Ovary (tissue), 10 donors: ENCODE data around the gene HELQ. TPM values are rescaled to one million over a fixed set of nuclear protein-coding genes. Genes with fewer than 3 reads are reported as not detected.

Source experiments
- DNase-seq, 5 donors: peaks; one replicate each; pipeline ENCODE4 v3.0.0-alpha.2; 2019 to 2020
- H3K27ac ChIP-seq, 2 donors: fragments of 200-600 bp; one replicate each; pipeline versions ENCODE4 v1.5.1 to v1.8.0; 2019 to 2022
- H3K27me3 ChIP-seq: fragments of 200-600 bp; one replicate; pipeline ENCODE4 v1.8.0; 2022
- H3K36me3 ChIP-seq: fragments of 200-600 bp; sonication (generic); one replicate; pipeline ENCODE4 v1.5.1; 2019
- H3K4me1 ChIP-seq: one replicate; pipeline ENCODE4 v1.8.1; 2013; ENCODE audit warnings: mild to moderate bottlenecking, moderate library complexity; ENCODE audit not compliant: insufficient read depth
- H3K4me3 ChIP-seq: fragments of 200-600 bp; sonication (generic); one replicate; pipeline ENCODE4 v1.5.1; 2017
- H3K9me3 ChIP-seq, 2 donors: fragments of 200-600 bp in 1 of 2; sonication (generic) in 1 of 2; one replicate each; pipeline versions ENCODE4 v1.5.1 to v1.8.1; 2013 to 2019; ENCODE audit warnings: mild to moderate bottlenecking in 1 of 2, moderate library complexity in 1 of 2
- EP300 ChIP-seq: sonication (generic); formaldehyde crosslinking; IDR thresholded peaks from one replicate; pipeline ENCODE4 v1.6.1; 2017; ENCODE audit warnings: antibody characterized with exemption
- POLR2A ChIP-seq: fragments of 450-650 bp; IDR thresholded peaks from one replicate; pipeline ENCODE4 v1.6.1; 2017; ENCODE audit warnings: antibody characterized with exemption, mild to moderate bottlenecking, moderate library complexity
- WGBS, 3 donors: extraction: QIAGEN DNeasy Blood & Tissue Kit in 1 of 3; methylation state at CpG; one replicate each; pipeline versions ENCODE4 v1.1.5 to v1.1.7; 2013 to 2017; 5-methylcytosine and 5-hydroxymethylcytosine counted together
- intact Hi-C, 4 donors: fragments of 100-400 bp; cut with DNase I; formaldehyde crosslinking; loops; one replicate each; pipeline versions ENCODE4 v1.11.0 to v1.15.1; 2022 to 2023
- long read RNA-seq, 3 donors: library from polyadenylated mRNA in 2 of 3; unstranded in 2 of 3; transcript quantifications; one replicate each; pipeline ENCODE4 v2.0.0 and lab custom pipeline, GENCODE V29; 2021 to 2026
- polyA plus RNA-seq, 2 donors: library from polyadenylated mRNA; stranded (reverse); fragments of 200-250 nt in 1 of 2; fragments of 350-450 nt in 1 of 2; fragmentation: Illumina TruSeq in 1 of 2; extraction: RNeasy Lipid Tissue Mini Kit (QIAGEN cat#74804) in 1 of 2; gene quantifications; one replicate each; pipeline ENCODE4 v1.2.3, GENCODE V29; 2013 to 2014
- total RNA-seq, 7 donors: library from RNA; depleted of rRNA in 2 of 7; stranded (reverse); fragments of >200 nt in 2 of 7; fragmentation: NEBNext Ultra II Directional in 3 of 7; extraction: Animal tissue kit (Norgen Biotek cat#: 25700) in 3 of 7; gene quantifications; one replicate each; pipeline versions ENCODE4 v1.1.0 to v1.2.4, GENCODE V29; 2016 to 2023
- TF ChIP-seq, protein P1 (sequence below), 3 donors: fragments of 450-650 bp in 2 of 3; fragments of 200-600 bp in 1 of 3; IDR thresholded peaks; one replicate each; pipeline versions ENCODE4 v1.5.1 to v1.8.0; 2016 to 2022; ENCODE audit warnings: antibody characterized with exemption in 3 of 3, mild to moderate bottlenecking in 1 of 3
- donor health status: DM: no; HTN: no; CAD: no; lungs with moderate emphysema.
- donor health status: DM: no; HTN: no; CAD: no.
- donor health status: Bipolar disorder and iron deficiency.
- donor health status: DM: yes; HTN: yes; CAD: no.
- donor health status: DM: no; HTN: no; CAD: no.
- donor health status: DM: yes; HTN: yes; CAD: no.

The HELQ gene, protein sequence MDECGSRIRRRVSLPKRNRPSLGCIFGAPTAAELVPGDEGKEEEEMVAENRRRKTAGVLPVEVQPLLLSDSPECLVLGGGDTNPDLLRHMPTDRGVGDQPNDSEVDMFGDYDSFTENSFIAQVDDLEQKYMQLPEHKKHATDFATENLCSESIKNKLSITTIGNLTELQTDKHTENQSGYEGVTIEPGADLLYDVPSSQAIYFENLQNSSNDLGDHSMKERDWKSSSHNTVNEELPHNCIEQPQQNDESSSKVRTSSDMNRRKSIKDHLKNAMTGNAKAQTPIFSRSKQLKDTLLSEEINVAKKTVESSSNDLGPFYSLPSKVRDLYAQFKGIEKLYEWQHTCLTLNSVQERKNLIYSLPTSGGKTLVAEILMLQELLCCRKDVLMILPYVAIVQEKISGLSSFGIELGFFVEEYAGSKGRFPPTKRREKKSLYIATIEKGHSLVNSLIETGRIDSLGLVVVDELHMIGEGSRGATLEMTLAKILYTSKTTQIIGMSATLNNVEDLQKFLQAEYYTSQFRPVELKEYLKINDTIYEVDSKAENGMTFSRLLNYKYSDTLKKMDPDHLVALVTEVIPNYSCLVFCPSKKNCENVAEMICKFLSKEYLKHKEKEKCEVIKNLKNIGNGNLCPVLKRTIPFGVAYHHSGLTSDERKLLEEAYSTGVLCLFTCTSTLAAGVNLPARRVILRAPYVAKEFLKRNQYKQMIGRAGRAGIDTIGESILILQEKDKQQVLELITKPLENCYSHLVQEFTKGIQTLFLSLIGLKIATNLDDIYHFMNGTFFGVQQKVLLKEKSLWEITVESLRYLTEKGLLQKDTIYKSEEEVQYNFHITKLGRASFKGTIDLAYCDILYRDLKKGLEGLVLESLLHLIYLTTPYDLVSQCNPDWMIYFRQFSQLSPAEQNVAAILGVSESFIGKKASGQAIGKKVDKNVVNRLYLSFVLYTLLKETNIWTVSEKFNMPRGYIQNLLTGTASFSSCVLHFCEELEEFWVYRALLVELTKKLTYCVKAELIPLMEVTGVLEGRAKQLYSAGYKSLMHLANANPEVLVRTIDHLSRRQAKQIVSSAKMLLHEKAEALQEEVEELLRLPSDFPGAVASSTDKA
- total RNA-seq, result 10 to 100 TPM; 17.2 to 30.8 (median 22.7) TPM
- polyA plus RNA-seq, result 10 to 100 TPM; 15.5 to 19.1 TPM
- long read RNA-seq, donor 1, transcript HELQ-202 (2 exons, 744 nt), result major isoform, 17 of 43 reads
- long read RNA-seq, donor 1, partial matches to known transcripts, result 18 of 43 reads
- long read RNA-seq, donor 1, other reads (novel, unspliced or antisense), result 6 of 43 reads
- long read RNA-seq, donor 2, partial matches to known transcripts, result 49 of 198 reads
- long read RNA-seq, donor 2, other reads (novel, unspliced or antisense), result 148 of 198 reads
- long read RNA-seq, donor 3, transcript HELQ-202 (2 exons, 744 nt), result major isoform, 6 of 31 reads
- long read RNA-seq, donor 3, partial matches to known transcripts, result 11 of 31 reads
- long read RNA-seq, donor 3, other reads (novel, unspliced or antisense), result 7 of 31 reads

DNA sequence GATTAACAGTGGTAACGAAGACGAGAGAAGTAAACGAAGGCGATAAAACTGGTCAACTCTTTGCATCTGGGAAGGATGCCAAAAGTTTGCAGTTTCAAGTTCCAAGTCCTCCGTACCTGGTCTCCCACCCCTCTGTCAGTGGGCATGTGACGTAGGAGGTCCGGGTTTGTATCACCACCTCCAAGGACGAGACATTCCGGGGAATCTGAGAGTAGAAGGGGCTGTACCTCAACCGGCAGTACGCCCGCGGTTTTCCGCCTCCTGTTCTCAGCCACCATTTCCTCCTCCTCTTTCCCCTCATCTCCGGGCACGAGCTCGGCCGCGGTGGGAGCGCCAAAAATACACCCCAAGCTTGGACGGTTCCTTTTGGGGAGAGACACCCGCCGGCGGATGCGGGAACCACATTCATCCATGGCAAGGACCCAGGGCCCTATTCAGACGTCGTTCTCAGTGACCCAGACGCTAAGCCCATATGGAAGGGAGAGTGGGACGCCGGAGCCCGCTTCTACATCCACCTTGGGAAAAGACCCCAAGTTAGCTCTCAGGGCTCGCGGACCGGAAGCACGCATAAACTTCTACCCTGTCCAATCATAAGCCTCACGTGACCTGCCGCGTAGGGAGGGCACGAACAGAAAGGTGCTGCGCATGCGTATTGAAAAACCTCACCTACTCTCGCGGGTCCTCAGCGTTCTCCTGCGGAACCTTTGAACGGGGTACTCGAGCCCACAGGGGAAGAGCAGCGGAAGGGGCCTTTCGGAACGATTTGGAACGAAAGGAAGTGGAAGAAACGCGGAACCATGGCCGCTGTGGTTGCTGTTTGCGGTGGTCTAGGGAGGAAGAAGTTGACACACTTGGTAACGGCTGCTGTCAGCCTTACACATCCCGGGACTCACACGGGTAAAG lies at the start of gene HELQ, which contains the start of gene MRPS18C:
HELQ (minus strand) TSS at position 543 of the 903 bp plus-strand sequence; CDS start at position 413, 130 bp downstream.
MRPS18C (plus strand) TSS at position 778 of the 903 bp plus-strand sequence; CDS start at position 798, 20 bp downstream.
- H3K9me3 ChIP-seq, result no peaks in the 10 kb centered on the region
- WGBS, 3 donors, result 0% methylated on average over 58 of the region's 58 CpGs
- intact Hi-C loops, result loop anchor here in 2 of 4 donors (10.0 kb wide), 3 partner anchors 121 to 421 kb away; partner anchors contain the start of genes COPS4 (in 1 of the 2), COQ2 (in 1 of the 2) and HPSE (in 1 of the 2)
- TF ChIP-seq POLR2A (peak; percentile 89), EP300 (no peak)
- TF ChIP-seq, protein P1, sequence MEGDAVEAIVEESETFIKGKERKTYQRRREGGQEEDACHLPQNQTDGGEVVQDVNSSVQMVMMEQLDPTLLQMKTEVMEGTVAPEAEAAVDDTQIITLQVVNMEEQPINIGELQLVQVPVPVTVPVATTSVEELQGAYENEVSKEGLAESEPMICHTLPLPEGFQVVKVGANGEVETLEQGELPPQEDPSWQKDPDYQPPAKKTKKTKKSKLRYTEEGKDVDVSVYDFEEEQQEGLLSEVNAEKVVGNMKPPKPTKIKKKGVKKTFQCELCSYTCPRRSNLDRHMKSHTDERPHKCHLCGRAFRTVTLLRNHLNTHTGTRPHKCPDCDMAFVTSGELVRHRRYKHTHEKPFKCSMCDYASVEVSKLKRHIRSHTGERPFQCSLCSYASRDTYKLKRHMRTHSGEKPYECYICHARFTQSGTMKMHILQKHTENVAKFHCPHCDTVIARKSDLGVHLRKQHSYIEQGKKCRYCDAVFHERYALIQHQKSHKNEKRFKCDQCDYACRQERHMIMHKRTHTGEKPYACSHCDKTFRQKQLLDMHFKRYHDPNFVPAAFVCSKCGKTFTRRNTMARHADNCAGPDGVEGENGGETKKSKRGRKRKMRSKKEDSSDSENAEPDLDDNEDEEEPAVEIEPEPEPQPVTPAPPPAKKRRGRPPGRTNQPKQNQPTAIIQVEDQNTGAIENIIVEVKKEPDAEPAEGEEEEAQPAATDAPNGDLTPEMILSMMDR (IDR thresholded peaks at IDR 0.05), result peak in 2 of 3 donors; percentile 32 to 40
- peak within 1 kb of the TSS; percentile 96 to 97 for H3K27ac ChIP-seq
- peaks cover 7% of the 10 kb centered on the region for H3K4me1 ChIP-seq
- no peaks in the 10 kb centered on the region for H3K36me3 ChIP-seq
- H3K4me3 ChIP-seq, result peak within 1 kb of the TSS; percentile 84
- no peaks in the 10 kb centered on the region for H3K27me3 ChIP-seq
- peak; percentile 95 to 98 (median 97) for DNase-seq

DNA sequence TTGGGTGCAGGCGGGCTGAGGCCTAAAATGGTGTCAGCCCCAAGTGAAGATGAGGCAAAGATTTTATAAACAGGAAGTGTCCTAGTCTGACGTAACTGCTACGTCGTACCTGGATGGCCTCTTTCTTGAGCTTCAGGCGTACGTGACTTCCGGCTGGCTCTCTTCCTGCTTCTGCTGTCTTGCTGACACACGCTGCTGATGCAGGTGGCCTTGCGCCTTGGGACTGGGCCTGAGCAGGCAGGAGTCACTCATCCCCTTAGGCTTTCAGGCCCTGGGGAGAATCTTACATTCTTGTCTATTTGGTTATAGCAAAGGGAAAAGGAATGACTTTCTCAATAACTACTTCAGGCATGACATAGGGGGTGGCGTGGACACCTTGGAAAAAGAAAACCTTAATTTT lies 49.4 kb upstream of the HELQ start:
- WGBS, 3 donors, result 92 to 95% (median 95%) methylated on average over 10 of the region's 10 CpGs
- Histone ChIP-seq H3K27me3 (no peaks in the 10 kb centered on the region), H3K27ac (no peak overlapping the region), H3K36me3 (no peaks in the 10 kb centered on the region), H3K9me3 (no peaks in the 10 kb centered on the region), H3K4me1 (no peaks in the 10 kb centered on the region), H3K4me3 (no peak overlapping the region)
- TF ChIP-seq POLR2A (no peak), EP300 (no peak)
- TF ChIP-seq, protein P1 (IDR thresholded peaks at IDR 0.05), result no peak
- intact Hi-C loops, result loop anchor here in 2 of 4 donors (10.0 kb wide), 1 partner anchor 130 kb away; no protein-coding TSS in a partner anchor
- no peak for DNase-seq

DNA sequence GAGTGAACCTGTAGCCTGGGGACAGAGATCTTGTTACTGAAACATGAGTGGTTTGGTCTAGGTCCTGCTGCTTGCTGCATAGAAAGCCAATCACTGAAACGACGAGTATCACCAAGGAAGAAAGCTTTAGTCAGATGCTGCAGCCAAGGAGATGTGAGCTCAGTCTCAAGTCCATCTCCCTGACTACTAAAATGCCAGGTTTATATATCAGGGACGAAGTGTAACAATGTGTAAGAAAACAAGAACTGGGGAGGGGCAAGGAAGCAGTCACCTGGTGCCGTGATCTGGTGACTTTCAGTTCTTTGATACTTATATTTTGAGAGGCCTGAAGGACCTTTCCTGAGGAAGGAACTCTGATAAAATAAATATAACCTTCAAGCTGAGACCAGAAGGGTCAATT lies 48.9 kb upstream of the HELQ start:
- no peaks in the 10 kb centered on the region for H3K36me3 ChIP-seq
- no peaks in the 10 kb centered on the region for H3K27me3 ChIP-seq
- H3K4me1 ChIP-seq, result no peaks in the 10 kb centered on the region
- no peak for DNase-seq
- intact Hi-C loops, result loop anchor here in 2 of 4 donors (10.0 kb wide), 1 partner anchor 130 kb away; no protein-coding TSS in a partner anchor
- no peaks in the 10 kb centered on the region for H3K9me3 ChIP-seq
- H3K4me3 ChIP-seq, result no peak overlapping the region
- WGBS, 3 donors, result 55 to 69% (median 57%) methylated on average over 4 of the region's 4 CpGs
- TF ChIP-seq, protein P1 (IDR thresholded peaks at IDR 0.05), result no peak
- TF ChIP-seq EP300 (no peak), POLR2A (no peak)
- no peak overlapping the region for H3K27ac ChIP-seq
